WTC11 (cell line): ENCODE results near the gene EIF3I. TPM values are rescaled to one million over a fixed set of nuclear protein-coding genes. Genes with fewer than 3 reads are reported as not detected.
A peak's percentile ranks its signal among the peaks of the same experiment; 100 is the strongest.

Experiments
- ATAC-seq: fragments of 200-7000 bp; cut with Tn5 transposase; 2 replicates; pipeline ENCODE4 v1.10.0; 2021; ENCODE audit warnings: mild to moderate bottlenecking, moderate library complexity
- CTCF ChIA-PET: fragments of 300-600 bp; sonication (Branson Sonifier 250); formaldehyde crosslinking; loops from one replicate; lab custom pipeline; 2021; ENCODE audit warnings: antibody characterized with exemption; lab: Charles Lee
- POLR2A ChIA-PET: fragments of 350-600 bp; sonication (Branson Sonifier 250); formaldehyde crosslinking; loops from one replicate; lab custom pipeline; 2021; ENCODE audit warnings: antibody characterized with exemption; lab: Charles Lee
- DNase-seq: peaks from one replicate; pipeline ENCODE4 v3.0.0; 2021; ENCODE audit warnings: low spot score
- H3K27ac Mint-ChIP-seq: 2 replicates; pipeline ENCODE4 v1.8.0; 2021; ENCODE audit warnings: mixed read lengths
- H3K27me3 Mint-ChIP-seq: 2 replicates; pipeline ENCODE4 v1.8.0; 2021; ENCODE audit warnings: low read depth, mild to moderate bottlenecking, moderate library complexity, mixed read lengths
- H3K36me3 Mint-ChIP-seq: 2 replicates; pipeline ENCODE4 v1.8.0; 2021; ENCODE audit warnings: mixed read lengths
- H3K4me1 Mint-ChIP-seq: 2 replicates; pipeline ENCODE4 v1.8.0; 2022; ENCODE audit warnings: mixed read lengths
- H3K4me3 Mint-ChIP-seq: 2 replicates; pipeline ENCODE4 v1.8.0; 2021; ENCODE audit warnings: mild to moderate bottlenecking, moderate library complexity, mixed read lengths
- H3K9me3 Mint-ChIP-seq: 2 replicates; pipeline ENCODE4 v1.8.0; 2021; ENCODE audit warnings: mixed read lengths
- E2F4 ChIP-seq: sonication (generic); formaldehyde crosslinking; IDR thresholded peaks from 2 replicates; pipeline ENCODE4 v1.8.1; 2022; ENCODE audit warnings: low read depth, mild to moderate bottlenecking, moderate library complexity, missing genetic modification reagents, borderline replicate concordance
- GABPB1 ChIP-seq: sonication (generic); formaldehyde crosslinking; IDR thresholded peaks from 2 replicates; pipeline ENCODE4 v1.8.1; 2023; ENCODE audit warnings: mild to moderate bottlenecking, missing genetic modification reagents
- GTF2I ChIP-seq: fragments of 250-450 bp; sonication (Bioruptor Pico); conservative IDR thresholded peaks from 2 replicates; pipeline ENCODE4 v1.4.0; 2021; ENCODE audit warnings: mild to moderate bottlenecking
- HMGA2 ChIP-seq: fragments of 250-450 bp; sonication (Bioruptor Pico); IDR thresholded peaks from 2 replicates; pipeline ENCODE4 v1.4.0; 2021; ENCODE audit warnings: mild to moderate bottlenecking, moderate library complexity
- MAX ChIP-seq: sonication (generic); formaldehyde crosslinking; IDR thresholded peaks from 2 replicates; pipeline ENCODE4 v1.8.0; 2022; ENCODE audit warnings: mild to moderate bottlenecking, missing genetic modification reagents
- NFATC4 ChIP-seq: fragments of 250-450 bp; sonication (Bioruptor Pico); IDR thresholded peaks from 2 replicates; pipeline ENCODE4 v1.9.0; 2021; ENCODE audit warnings: mild to moderate bottlenecking
- STAT6 ChIP-seq: sonication (generic); formaldehyde crosslinking; conservative IDR thresholded peaks from 2 replicates; pipeline ENCODE4 v1.8.1; 2023; ENCODE audit warnings: mild to moderate bottlenecking, low read depth, missing genetic modification reagents, moderate library complexity
- TEAD1 ChIP-seq: sonication (generic); formaldehyde crosslinking; IDR thresholded peaks from 2 replicates; pipeline ENCODE4 v1.8.0; 2022; ENCODE audit warnings: mild to moderate bottlenecking, missing genetic modification reagents
- ZBTB43 ChIP-seq: sonication (generic); formaldehyde crosslinking; IDR thresholded peaks from 2 replicates; pipeline ENCODE4 v1.8.1; 2023; ENCODE audit warnings: mild to moderate bottlenecking, missing genetic modification reagents
- ZNF423 ChIP-seq: fragments of 250-450 bp; sonication (Bioruptor Pico); IDR thresholded peaks from 2 replicates; pipeline ENCODE4 v2.1.2; 2022; ENCODE audit warnings: mild to moderate bottlenecking, moderate library complexity
- ZSCAN18 ChIP-seq: fragments of 250-450 bp; sonication (Bioruptor Pico); IDR thresholded peaks from 2 replicates; pipeline ENCODE4 v2.1.2; 2022; ENCODE audit warnings: mild to moderate bottlenecking, moderate library complexity
- total RNA-seq: library from RNA; stranded (reverse); gene quantifications from 3 replicates; pipeline ENCODE4 v1.2.3, GENCODE V29; 2021

The EIF3I gene
- total RNA-seq, 1 experiment from 2014 or later = 237 TPM

GRCh38 chr1:32269744-32270143, 47.5 kb downstream of the EIF3I start:
- DNase-seq (no peak), ATAC-seq (no peak)
- Mint-ChIP-seq H3K36me3 (no peaks in the 10 kb centered on the region), H3K9me3 (peaks cover 7% of the 10 kb centered on the region), H3K4me1 (peaks cover 33% of the 10 kb centered on the region), H3K4me3 (no peak overlapping the region), H3K27ac (no peak overlapping the region), H3K27me3 (no peaks in the 10 kb centered on the region)
- ChIA-PET CTCF (no interaction called here), POLR2A (interaction anchor here (0.6 kb wide), 1 partner anchor 1611 kb away, joined by 7 read pairs; no protein-coding TSS in a partner anchor)
- no peak for TF ChIP-seq E2F4 (CRISPR knock-in tag)
- no peak for TF ChIP-seq STAT6 (CRISPR knock-in tag)
- no peak for TF ChIP-seq MAX (CRISPR knock-in tag)
- no peak for TF ChIP-seq HMGA2 (CRISPR knock-in tag)
- TF ChIP-seq GTF2I (CRISPR knock-in tag) = no peak
- TF ChIP-seq ZNF423 = no peak
- TF ChIP-seq GABPB1 (CRISPR knock-in tag) = no peak
- no peak for TF ChIP-seq TEAD1 (CRISPR knock-in tag)

- POLR2A ChIA-PET = interaction anchor here (2.8 kb wide), 2 partner anchors 23 to 32 kb away, joined by 16 read pairs; no protein-coding TSS in a partner anchor
- H3K4me3 Mint-ChIP-seq = no peak overlapping the region
- peaks cover 38% of the 10 kb centered on the region for H3K4me1 Mint-ChIP-seq
Measured at GRCh38 chr1:32272557-32273390, 50.6 kb downstream of the EIF3I start.

More at GRCh38 chr1:32272557-32273390, 50.6 kb downstream of the EIF3I start:
- no peaks in the 10 kb centered on the region for H3K9me3 Mint-ChIP-seq
- H3K36me3 Mint-ChIP-seq = peaks cover 6% of the 10 kb centered on the region
- CTCF ChIA-PET = interaction anchor here (1.0 to 4.0 kb wide), 4 partner anchors 24 to 163 kb away, joined by 3 to 39 read pairs (median 16); no protein-coding TSS in a partner anchor
- H3K27ac Mint-ChIP-seq = peak overlapping the region; percentile 91
- no peaks in the 10 kb centered on the region for H3K27me3 Mint-ChIP-seq
- no peak for TF ChIP-seq NFATC4 (CRISPR knock-in tag)
- TF ChIP-seq ZBTB43 (CRISPR knock-in tag) = peak; percentile 65; the same call in 1 of the 2 replicates
- no peak for TF ChIP-seq ZSCAN18 (CRISPR knock-in tag)
- ATAC-seq (no peak), DNase-seq (no peak)
